ENCODE measurements around the gene TYW1B.
"Not testable (repeated sequence)": the region's sequence is repeated elsewhere in the genome, so short reads cannot be mapped to it uniquely, and the experiment has no call there.

Gene TYW1B

DNA sequence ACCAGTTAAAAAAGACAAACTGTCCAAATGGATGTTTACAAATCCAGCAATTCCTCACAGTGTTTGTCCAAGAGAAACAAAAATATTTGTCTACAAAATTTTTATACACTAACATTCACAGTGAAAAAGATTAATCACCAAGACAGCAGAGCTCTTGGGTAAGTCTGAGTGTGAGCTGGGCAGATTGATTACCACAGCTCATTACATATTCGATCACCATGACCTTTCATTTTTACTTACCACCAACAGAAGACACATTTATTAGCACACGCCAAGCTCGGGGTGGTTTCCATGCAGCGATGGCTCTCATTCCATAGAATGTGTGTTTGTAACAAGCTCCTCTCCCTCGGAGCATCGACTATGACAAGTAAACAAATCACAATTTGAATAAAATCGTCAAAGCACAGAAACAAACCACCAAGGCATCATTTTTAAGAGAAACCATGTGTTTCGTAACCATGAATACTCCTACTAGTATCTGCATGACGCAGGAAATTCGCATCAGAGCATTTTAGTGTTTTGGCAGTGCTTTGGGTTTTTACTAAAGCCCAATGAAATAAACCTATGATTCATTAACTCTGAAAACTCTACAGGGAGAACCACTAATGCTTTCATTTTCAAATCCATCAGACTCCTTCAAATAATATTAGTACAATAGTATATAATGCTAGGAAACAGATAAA lies 83.6 kb downstream of the TYW1B start:
- not testable (repeated sequence) for H3K27me3 ChIP-seq (ENCODE audit: insufficient read depth, low read length); H3K9ac ChIP-seq (ENCODE audit: low read depth, low read length); H3K4me3 ChIP-seq (ENCODE audit: low read length); H3K9me3 ChIP-seq (ENCODE audit: insufficient read depth, low read depth, low read length); H3K27ac ChIP-seq (ENCODE audit: low read length); H3K4me1 ChIP-seq (ENCODE audit: insufficient read depth, low read length); H3K36me3 ChIP-seq (ENCODE audit: insufficient read depth, low read depth, low read length)

DNA sequence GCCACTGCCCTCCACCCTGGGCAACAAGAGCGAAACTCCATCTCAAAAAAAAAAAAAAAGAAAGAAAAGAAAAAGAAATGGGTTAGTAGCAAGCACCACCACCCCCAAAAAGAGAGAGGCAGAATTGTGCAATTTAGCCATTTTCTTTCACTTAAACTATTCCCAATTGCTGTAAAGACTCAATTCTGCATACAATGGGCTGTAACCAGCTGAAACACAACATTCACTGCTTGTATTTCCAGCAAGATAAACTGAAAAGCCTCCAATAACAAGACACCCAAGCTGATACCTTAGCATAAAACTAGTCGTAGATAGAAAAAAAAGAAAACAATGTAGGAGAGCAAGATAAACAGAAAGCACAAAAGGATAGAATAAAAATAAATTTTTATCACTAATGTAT lies 84.2 kb downstream of the TYW1B start:
- H3K36me3 ChIP-seq (ENCODE audit: insufficient read depth, low read depth, low read length); H3K27ac ChIP-seq (ENCODE audit: low read length); H3K9me3 ChIP-seq (ENCODE audit: insufficient read depth, low read depth, low read length); H3K27me3 ChIP-seq (ENCODE audit: insufficient read depth, low read length); H3K9ac ChIP-seq (ENCODE audit: low read depth, low read length); H3K4me3 ChIP-seq (ENCODE audit: low read length); H3K4me1 ChIP-seq (ENCODE audit: insufficient read depth, low read length): not testable (repeated sequence)

- not testable (repeated sequence) for H3K9ac ChIP-seq (ENCODE audit: low read depth, low read length); H3K36me3 ChIP-seq (ENCODE audit: insufficient read depth, low read depth, low read length); H3K9me3 ChIP-seq (ENCODE audit: insufficient read depth, low read depth, low read length); H3K4me3 ChIP-seq (ENCODE audit: low read length); H3K27ac ChIP-seq (ENCODE audit: low read length); H3K27me3 ChIP-seq (ENCODE audit: insufficient read depth, low read length); H3K4me1 ChIP-seq (ENCODE audit: insufficient read depth, low read length)
Observed at GRCh38 chr7:72739716-72740115, 88.3 kb downstream of the TYW1B start.

DNA sequence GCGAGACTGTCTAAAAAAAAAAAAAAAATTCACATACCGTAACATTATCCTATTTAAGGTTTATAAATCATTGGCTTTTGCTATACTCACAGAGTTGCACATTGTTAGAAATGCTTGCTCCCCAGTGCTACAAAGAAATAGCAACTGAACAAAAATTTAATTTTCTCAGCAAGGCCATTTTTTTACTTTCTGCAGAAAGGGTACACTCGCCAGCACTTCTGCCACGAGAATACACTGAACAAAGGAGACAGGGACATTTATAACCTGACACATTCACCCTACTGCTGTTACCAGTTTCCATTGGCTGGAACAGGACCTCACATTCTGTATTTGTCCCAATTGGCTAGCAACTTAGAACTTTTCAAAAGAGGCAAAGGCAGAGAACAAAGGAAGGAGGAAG lies 92.1 kb downstream of the TYW1B start:
- H3K27ac ChIP-seq (ENCODE audit: low read length); H3K27me3 ChIP-seq (ENCODE audit: insufficient read depth, low read length); H3K4me3 ChIP-seq (ENCODE audit: low read length); H3K4me1 ChIP-seq (ENCODE audit: insufficient read depth, low read length); H3K36me3 ChIP-seq (ENCODE audit: insufficient read depth, low read depth, low read length); H3K9ac ChIP-seq (ENCODE audit: low read depth, low read length); H3K9me3 ChIP-seq (ENCODE audit: insufficient read depth, low read depth, low read length): not testable (repeated sequence)

DNA sequence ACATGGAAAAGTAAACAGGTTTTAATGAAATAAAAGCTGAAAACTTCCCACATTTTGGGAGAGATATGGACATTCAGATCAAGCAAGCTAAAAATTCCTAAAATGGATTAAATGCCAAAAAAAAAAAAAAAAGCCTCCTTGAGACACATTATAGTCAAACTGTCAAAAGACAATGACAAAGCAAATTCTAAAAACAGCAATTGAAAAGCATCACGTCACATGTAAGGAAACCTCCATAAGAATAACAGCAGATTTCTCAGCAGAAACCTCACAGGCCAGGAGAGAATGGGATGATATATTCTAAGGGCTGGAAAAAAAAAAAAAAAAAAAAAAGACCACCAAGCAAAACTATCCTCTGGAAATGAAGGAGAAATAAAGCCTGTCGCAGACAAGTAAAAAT lies 97.2 kb downstream of the TYW1B start:
- H3K36me3 ChIP-seq (ENCODE audit: insufficient read depth, low read depth, low read length); H3K9ac ChIP-seq (ENCODE audit: low read depth, low read length); H3K4me1 ChIP-seq (ENCODE audit: insufficient read depth, low read length); H3K4me3 ChIP-seq (ENCODE audit: low read length); H3K27ac ChIP-seq (ENCODE audit: low read length); H3K27me3 ChIP-seq (ENCODE audit: insufficient read depth, low read length); H3K9me3 ChIP-seq (ENCODE audit: insufficient read depth, low read depth, low read length): not testable (repeated sequence)

- H3K27ac ChIP-seq (ENCODE audit: low read length); H3K9ac ChIP-seq (ENCODE audit: low read depth, low read length); H3K27me3 ChIP-seq (ENCODE audit: insufficient read depth, low read length); H3K9me3 ChIP-seq (ENCODE audit: insufficient read depth, low read depth, low read length); H3K4me1 ChIP-seq (ENCODE audit: insufficient read depth, low read length); H3K36me3 ChIP-seq (ENCODE audit: insufficient read depth, low read depth, low read length); H3K4me3 ChIP-seq (ENCODE audit: low read length): not testable (repeated sequence)
Observed at GRCh38 chr7:72730384-72730783, 97.6 kb downstream of the TYW1B start.

- not testable (repeated sequence) for H3K27ac ChIP-seq (ENCODE audit: low read length); H3K36me3 ChIP-seq (ENCODE audit: insufficient read depth, low read depth, low read length); H3K9ac ChIP-seq (ENCODE audit: low read depth, low read length); H3K27me3 ChIP-seq (ENCODE audit: insufficient read depth, low read length); H3K9me3 ChIP-seq (ENCODE audit: insufficient read depth, low read depth, low read length); H3K4me3 ChIP-seq (ENCODE audit: low read length); H3K4me1 ChIP-seq (ENCODE audit: insufficient read depth, low read length)
Observed at GRCh38 chr7:72729130-72729529, 98.9 kb downstream of the TYW1B start.

GRCh38 chr7:72722694-72723093 lies 105.3 kb downstream of the TYW1B start:
- not testable (repeated sequence) for H3K4me3 ChIP-seq (ENCODE audit: low read length); H3K9ac ChIP-seq (ENCODE audit: low read depth, low read length); H3K27me3 ChIP-seq (ENCODE audit: insufficient read depth, low read length); H3K27ac ChIP-seq (ENCODE audit: low read length); H3K36me3 ChIP-seq (ENCODE audit: insufficient read depth, low read depth, low read length); H3K9me3 ChIP-seq (ENCODE audit: insufficient read depth, low read depth, low read length); H3K4me1 ChIP-seq (ENCODE audit: insufficient read depth, low read length)

- H3K36me3 ChIP-seq (ENCODE audit: insufficient read depth, low read depth, low read length); H3K9me3 ChIP-seq (ENCODE audit: insufficient read depth, low read depth, low read length); H3K4me3 ChIP-seq (ENCODE audit: low read length); H3K9ac ChIP-seq (ENCODE audit: low read depth, low read length); H3K27me3 ChIP-seq (ENCODE audit: insufficient read depth, low read length); H3K27ac ChIP-seq (ENCODE audit: low read length); H3K4me1 ChIP-seq (ENCODE audit: insufficient read depth, low read length): not testable (repeated sequence)
Observed at GRCh38 chr7:72720890-72721289, 107.1 kb downstream of the TYW1B start.

- not testable (repeated sequence) for H3K4me3 ChIP-seq (ENCODE audit: low read length); H3K36me3 ChIP-seq (ENCODE audit: insufficient read depth, low read depth, low read length); H3K27me3 ChIP-seq (ENCODE audit: insufficient read depth, low read length); H3K9ac ChIP-seq (ENCODE audit: low read depth, low read length); H3K9me3 ChIP-seq (ENCODE audit: insufficient read depth, low read depth, low read length); H3K4me1 ChIP-seq (ENCODE audit: insufficient read depth, low read length); H3K27ac ChIP-seq (ENCODE audit: low read length)
Observed at GRCh38 chr7:72717252-72717774, 110.7 kb downstream of the TYW1B start.

GRCh38 chr7:72711927-72712326 lies 116.1 kb downstream of the TYW1B start:
- H3K9ac ChIP-seq (ENCODE audit: low read depth, low read length); H3K9me3 ChIP-seq (ENCODE audit: insufficient read depth, low read depth, low read length); H3K27ac ChIP-seq (ENCODE audit: low read length); H3K4me3 ChIP-seq (ENCODE audit: low read length); H3K4me1 ChIP-seq (ENCODE audit: insufficient read depth, low read length); H3K36me3 ChIP-seq (ENCODE audit: insufficient read depth, low read depth, low read length); H3K27me3 ChIP-seq (ENCODE audit: insufficient read depth, low read length): not testable (repeated sequence)

GRCh38 chr7:72710983-72711382 lies 117.0 kb downstream of the TYW1B start:
- H3K9ac ChIP-seq (ENCODE audit: low read depth, low read length) = no peak overlapping the region
- H3K27me3 ChIP-seq (ENCODE audit: insufficient read depth, low read length) = no peaks in the 10 kb centered on the region
- no peaks in the 10 kb centered on the region for H3K9me3 ChIP-seq (ENCODE audit: insufficient read depth, low read depth, low read length)
- no peaks in the 10 kb centered on the region for H3K36me3 ChIP-seq (ENCODE audit: insufficient read depth, low read depth, low read length)
- H3K27ac ChIP-seq (ENCODE audit: low read length) = no peak overlapping the region
- H3K4me3 ChIP-seq (ENCODE audit: low read length) = no peak overlapping the region
- no peaks in the 10 kb centered on the region for H3K4me1 ChIP-seq (ENCODE audit: insufficient read depth, low read length)

- H3K4me3 ChIP-seq (ENCODE audit: low read length) = no peak overlapping the region
- no peaks in the 10 kb centered on the region for H3K9me3 ChIP-seq (ENCODE audit: insufficient read depth, low read depth, low read length)
- no peak overlapping the region for H3K27ac ChIP-seq (ENCODE audit: low read length)
- peaks cover 4% of the 10 kb centered on the region; the same call in 1 of the 2 replicates for H3K4me1 ChIP-seq (ENCODE audit: insufficient read depth, low read length)
- no peaks in the 10 kb centered on the region for H3K27me3 ChIP-seq (ENCODE audit: insufficient read depth, low read length)
- no peaks in the 10 kb centered on the region for H3K36me3 ChIP-seq (ENCODE audit: insufficient read depth, low read depth, low read length)
- no peak overlapping the region for H3K9ac ChIP-seq (ENCODE audit: low read depth, low read length)
Observed at GRCh38 chr7:72709909-72710308, 118.1 kb downstream of the TYW1B start.

Data from iPS-20b (cell line).